ENCODE data around the gene ABHD12. TPM values are rescaled to one million over a fixed set of nuclear protein-coding genes. Genes with fewer than 3 reads are reported as not detected.
A peak's percentile ranks its signal among the peaks of the same experiment; 100 is the strongest.

The ABHD12 gene
- polyA plus RNA-seq, 6 donors from 2014 or later, result 15.7 to 23.1 (median 20.3) TPM

DNA sequence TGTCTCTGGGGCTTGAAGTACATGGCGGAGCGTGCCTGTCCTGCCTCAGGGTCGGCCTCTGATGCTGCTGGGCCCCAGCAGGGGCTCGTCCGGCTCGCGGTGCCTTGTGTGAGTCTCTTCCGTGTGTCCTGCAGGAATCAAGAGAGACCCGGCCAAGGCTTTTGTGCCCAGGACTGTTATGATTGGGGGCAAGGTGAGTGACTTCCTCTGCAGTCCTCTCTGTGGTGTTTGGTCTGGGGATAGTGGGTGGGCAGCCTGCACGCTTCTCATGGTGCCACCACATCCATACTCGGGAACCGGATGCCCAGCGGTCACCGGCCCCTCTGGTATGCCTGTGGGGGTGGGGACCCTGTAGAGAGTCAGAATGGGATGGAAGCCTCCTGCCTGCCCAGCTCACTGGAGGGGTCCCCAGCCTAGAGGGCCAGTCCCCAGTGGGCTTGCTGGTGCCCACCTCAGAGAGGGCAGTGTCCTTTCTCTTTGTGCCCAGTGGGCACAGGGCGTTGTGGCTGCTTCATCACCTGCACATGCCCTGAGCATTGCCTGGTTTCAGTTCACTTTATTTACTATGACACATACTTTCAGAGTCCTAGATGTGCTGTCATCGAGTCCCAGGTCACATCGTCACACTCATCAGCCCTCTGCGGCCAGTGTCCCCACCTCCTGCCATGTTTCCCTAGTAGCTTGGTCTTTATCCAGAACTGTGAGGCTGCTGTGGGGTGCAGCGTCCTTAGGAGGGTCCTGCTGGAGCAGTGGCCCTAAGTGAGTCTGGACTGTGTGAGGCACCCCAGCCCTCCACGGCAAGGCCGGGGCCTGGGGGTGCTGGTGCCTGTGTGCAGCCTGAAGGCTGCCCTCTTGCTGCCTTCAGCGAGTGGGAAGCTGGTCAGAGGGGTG is 102.1 kb downstream of the ABHD12 start:
- ATAC-seq (ENCODE audit: low read depth in 2 of 2), result peak; percentile 40 to 67
- Mint-ChIP-seq H3K9me3 (no peaks in the 10 kb centered on the region), H3K27ac (peak overlapping the region in 1 of 6 donors; percentile 9), H3K4me3 (peak overlapping the region in 1 of 8 donors; percentile 51), H3K4me1 (peaks cover 7 to 13% (median 9%) of the 10 kb centered on the region in 3 donors), H3K36me3 (peaks cover 24 to 27% of the 10 kb centered on the region in 2 donors), H3K27me3 (no peaks in the 10 kb centered on the region)
- DNase-seq, result no peak

DNA sequence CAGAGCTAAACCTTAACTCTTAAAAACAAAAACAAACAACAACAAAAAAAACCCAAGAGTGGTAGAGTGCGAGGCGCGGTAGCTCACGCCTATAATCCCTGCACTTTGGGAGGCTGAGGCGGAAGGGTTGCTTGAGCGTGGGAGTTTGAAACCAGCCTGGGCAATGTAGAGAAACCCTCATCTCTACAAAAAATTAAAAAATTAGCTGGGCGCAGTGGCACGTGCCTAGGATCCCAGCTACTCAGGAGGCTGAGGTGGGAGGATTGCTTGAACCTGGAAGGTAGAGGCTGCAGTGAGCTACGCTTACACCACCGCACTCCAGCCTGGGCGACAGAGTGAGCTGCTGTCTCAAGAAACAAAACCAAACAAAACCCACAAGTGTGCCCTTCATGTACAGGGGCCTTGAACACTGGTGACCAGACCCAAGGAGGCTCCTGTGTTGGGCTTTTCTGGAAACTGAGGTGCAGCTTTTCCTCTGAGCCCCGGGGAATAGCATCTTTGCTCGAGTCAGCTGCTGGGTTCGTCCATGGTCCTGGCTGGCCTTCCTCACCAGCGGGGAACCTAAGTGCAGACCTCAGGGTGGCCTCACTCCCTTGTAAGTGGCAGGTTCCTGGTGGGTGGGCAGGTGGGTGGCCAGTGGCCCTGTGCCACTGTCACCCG is 102.9 kb downstream of the ABHD12 start:
- DNase-seq (no peak), ATAC-seq (ENCODE audit: low read depth in 2 of 2) (no peak)
- Mint-ChIP-seq H3K27ac (peak overlapping the region in 1 of 6 donors; percentile 62), H3K4me1 (peaks cover 8 to 15% (median 9%) of the 10 kb centered on the region in 3 donors), H3K9me3 (no peaks in the 10 kb centered on the region), H3K27me3 (no peaks in the 10 kb centered on the region), H3K4me3 (no peak overlapping the region), H3K36me3 (peaks cover 24 to 28% of the 10 kb centered on the region in 2 donors)

DNA sequence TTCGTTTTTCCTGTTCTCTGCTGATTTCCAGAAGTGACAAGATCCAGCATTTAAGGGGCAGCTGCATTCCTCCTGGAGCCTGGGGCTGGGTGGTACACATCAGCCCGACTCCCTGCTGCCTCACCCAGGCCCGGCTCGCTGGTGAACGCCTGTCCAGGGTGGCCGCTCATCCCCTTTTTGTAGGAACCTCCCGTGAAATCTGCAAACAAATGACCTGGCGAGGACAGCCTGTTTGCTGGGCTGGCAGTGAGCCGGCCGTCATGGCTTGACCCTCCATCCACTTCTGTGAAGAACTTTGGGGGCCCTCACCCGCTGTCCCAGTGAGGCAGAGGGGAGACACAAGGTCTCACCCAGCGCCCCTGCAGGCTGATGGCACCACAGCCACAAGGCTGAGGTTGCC is 103.7 kb downstream of the ABHD12 start:
- H3K27me3 Mint-ChIP-seq, result no peaks in the 10 kb centered on the region
- H3K4me1 Mint-ChIP-seq, result peaks cover 15 to 23% (median 18%) of the 10 kb centered on the region in 3 donors
- no peak for DNase-seq
- peak overlapping the region in 2 of 6 donors; percentile 60 to 90 for H3K27ac Mint-ChIP-seq
- no peak for ATAC-seq (ENCODE audit: low read depth in 2 of 2)
- peaks cover 24 to 35% of the 10 kb centered on the region in 2 donors for H3K36me3 Mint-ChIP-seq
- no peak overlapping the region for H3K4me3 Mint-ChIP-seq
- H3K9me3 Mint-ChIP-seq, result no peaks in the 10 kb centered on the region

DNA sequence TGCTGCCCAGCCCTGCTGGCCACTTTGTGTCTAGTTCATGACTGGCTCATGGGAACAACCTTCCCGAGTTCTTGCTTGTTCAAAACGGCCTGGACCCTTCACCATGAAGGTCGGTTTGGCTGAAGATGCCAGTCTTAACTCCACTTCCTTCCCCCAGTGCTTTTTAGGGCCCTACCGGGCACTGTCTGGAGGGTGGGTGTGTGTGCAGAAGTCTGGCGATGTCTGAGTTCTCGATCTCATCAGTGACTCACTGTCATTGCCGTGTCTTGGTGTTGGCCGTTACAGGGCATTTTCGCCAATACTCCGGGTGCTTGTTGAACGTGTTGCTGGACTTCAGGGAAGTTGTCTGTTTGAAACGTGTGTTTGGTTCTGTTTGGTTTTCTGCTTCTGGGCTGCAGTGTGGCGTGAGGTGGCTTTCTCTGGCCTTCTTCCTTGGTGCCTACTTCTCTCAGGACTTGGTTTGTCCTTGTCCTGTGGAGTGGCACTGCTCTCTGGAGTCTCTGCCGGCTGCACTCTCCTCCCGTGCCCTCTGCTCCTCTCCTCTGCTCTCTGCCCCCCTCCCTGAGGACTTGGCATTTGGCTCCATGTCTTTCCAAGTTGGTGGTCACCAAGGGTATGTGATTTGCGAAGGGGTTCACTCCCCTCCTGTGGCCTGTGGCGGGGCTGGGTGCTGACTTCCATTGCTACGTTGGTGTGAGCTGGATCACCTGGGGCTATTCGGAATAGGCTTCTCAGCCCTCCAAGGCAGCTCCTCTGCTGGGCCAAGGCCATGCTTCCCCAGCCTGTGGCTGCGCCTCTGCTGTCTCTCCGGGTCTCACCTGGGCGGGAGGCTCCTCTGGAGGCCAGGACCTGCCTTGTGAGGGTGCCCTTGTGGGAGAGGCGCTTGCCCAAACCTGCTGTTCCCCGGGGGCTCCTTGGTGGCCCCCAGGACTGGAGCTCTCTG is 104.5 kb downstream of the ABHD12 start:
- no peaks in the 10 kb centered on the region for H3K27me3 Mint-ChIP-seq
- H3K36me3 Mint-ChIP-seq, result peaks cover 24 to 35% of the 10 kb centered on the region in 2 donors
- peaks cover 15 to 31% (median 24%) of the 10 kb centered on the region in 3 donors for H3K4me1 Mint-ChIP-seq
- H3K27ac Mint-ChIP-seq, result peak overlapping the region in 2 of 6 donors; percentile 10 to 91
- DNase-seq, result no peak
- H3K9me3 Mint-ChIP-seq, result no peaks in the 10 kb centered on the region
- no peak for ATAC-seq (ENCODE audit: low read depth in 2 of 2)
- H3K4me3 Mint-ChIP-seq, result peak overlapping the region in 1 of 8 donors; percentile 69

DNA sequence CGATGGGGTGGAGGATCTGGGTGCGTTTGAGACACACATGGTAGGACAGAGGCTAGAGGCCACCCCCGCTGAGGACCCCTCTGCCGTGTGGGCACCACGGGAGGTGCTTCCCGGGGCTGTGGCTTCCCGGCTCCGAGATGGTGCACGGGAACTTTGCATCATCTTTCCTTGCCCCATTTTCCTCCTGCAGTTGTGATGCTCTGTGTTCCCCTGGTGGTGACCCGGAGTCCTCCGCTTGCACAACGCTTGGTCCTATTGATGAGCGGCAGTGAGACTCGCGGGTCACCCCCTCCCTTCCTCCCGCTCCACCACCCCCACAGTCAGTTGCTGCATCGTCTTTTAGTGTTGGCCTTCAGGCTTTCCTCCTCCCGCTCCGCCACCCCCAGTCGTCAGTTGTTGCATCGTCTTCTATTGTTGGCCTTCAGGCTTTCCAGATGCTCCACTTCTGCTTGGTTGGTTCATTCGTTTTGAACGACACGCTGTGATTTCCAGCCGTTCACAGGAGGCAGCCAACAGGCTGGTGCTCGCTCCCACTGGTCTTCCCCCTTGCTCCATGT is 105.5 kb downstream of the ABHD12 start:
- peak overlapping the region in 1 of 8 donors; percentile 53 for H3K4me3 Mint-ChIP-seq
- H3K9me3 Mint-ChIP-seq, result no peaks in the 10 kb centered on the region
- peaks cover 19 to 41% (median 33%) of the 10 kb centered on the region in 3 donors for H3K4me1 Mint-ChIP-seq
- peaks cover 24 to 35% of the 10 kb centered on the region in 2 donors for H3K36me3 Mint-ChIP-seq
- H3K27me3 Mint-ChIP-seq, result no peaks in the 10 kb centered on the region
- DNase-seq (no peak), ATAC-seq (ENCODE audit: low read depth in 2 of 2) (no peak)
- H3K27ac Mint-ChIP-seq, result peak overlapping the region in 1 of 6 donors; percentile 20

DNA sequence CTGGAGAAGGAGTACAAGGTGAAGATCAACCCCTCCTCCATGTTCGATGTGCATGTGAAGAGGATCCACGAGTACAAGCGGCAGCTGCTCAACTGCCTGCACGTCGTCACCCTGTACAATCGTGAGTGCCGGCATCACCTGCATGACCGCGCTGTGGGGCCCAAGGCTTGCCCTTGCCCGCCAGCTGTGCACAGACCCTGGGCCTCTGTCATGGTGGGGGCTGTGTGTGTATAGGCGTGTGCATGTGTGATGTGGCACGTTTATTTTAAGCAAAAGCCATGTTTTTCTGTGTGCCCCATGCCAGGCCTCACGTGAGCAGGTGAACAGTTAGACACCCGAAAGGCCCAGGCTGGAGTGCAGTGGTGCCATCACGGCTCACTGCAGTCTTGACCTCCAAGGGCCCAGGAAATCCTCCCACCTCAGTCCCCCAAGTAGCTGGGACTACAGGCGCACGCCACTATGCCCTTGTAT is 106.5 kb downstream of the ABHD12 start:
- peaks cover 24 to 35% of the 10 kb centered on the region in 2 donors for H3K36me3 Mint-ChIP-seq
- H3K4me1 Mint-ChIP-seq, result peaks cover 25 to 49% (median 41%) of the 10 kb centered on the region in 3 donors
- H3K9me3 Mint-ChIP-seq, result no peaks in the 10 kb centered on the region
- no peaks in the 10 kb centered on the region for H3K27me3 Mint-ChIP-seq
- ATAC-seq (ENCODE audit: low read depth in 2 of 2) (no peak), DNase-seq (no peak)
- H3K4me3 Mint-ChIP-seq, result peak overlapping the region in 1 of 8 donors; percentile 30
- H3K27ac Mint-ChIP-seq, result peak overlapping the region in 2 of 6 donors; percentile 42 to 44

DNA sequence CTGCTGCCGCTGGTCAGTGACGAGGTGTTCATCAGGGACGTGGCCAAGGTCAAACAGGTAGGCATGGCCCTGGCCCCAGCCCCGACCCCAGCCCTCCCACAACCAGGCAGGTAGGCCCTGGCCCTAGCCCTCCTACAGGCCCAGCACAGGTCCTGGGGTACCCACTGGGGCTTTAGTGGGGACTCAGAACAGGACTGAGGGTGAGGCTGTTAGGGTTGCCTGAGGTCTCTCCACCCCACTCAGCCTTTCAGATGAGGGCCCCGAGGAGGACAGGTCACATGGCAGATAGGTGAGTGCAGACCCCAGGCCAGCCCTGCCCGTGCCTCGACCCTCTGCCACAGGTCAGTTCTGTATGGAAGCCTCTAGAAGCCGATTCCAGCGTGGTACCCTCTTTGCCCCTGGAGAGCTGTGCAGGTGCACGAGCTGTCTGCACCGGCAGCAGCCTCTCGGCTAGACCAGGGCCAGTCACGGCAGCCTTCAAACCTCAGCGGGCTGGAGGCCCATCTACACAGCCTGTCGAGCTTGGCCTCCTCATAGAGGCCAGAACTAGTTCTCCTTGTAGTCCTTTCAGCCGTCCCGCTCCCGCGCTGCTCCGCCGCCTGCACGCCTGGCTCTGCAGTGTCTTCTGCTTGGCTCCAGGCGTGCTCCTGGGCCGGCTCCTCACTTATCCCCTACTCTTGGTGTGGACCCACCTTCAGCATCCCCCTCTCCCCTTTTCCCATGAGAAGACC is 107.2 kb downstream of the ABHD12 start:
- DNase-seq (no peak), ATAC-seq (ENCODE audit: low read depth in 2 of 2) (no peak)
- Mint-ChIP-seq H3K9me3 (no peaks in the 10 kb centered on the region), H3K4me1 (peaks cover 22 to 42% (median 39%) of the 10 kb centered on the region in 3 donors), H3K27me3 (no peaks in the 10 kb centered on the region), H3K4me3 (peak overlapping the region in 1 of 8 donors; percentile 45), H3K27ac (peak overlapping the region in 1 of 6 donors; percentile 42), H3K36me3 (peaks cover 24 to 35% of the 10 kb centered on the region in 2 donors)

DNA sequence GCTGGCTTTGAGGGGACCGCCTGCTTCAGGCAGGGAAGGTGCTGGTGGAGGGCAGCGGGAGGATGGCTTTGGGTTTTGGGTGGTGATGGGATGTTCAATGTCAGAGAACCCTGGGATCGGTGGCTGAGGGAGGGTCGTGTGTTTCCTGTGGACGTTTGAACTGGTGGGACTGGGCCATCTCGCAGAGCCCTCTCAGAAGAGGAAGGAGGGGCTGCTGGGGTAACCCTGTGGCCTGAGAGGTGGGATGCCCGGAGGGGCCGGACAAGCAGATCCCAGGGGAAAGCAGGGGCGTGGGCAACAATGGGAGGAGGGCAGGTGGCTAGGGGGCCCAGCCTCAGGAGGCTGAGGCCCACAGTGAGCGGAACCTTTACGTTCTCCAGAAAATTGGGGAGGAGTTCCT is 107.8 kb downstream of the ABHD12 start:
- Mint-ChIP-seq H3K9me3 (no peaks in the 10 kb centered on the region), H3K4me3 (peak overlapping the region in 2 of 8 donors; percentile 58 to 81), H3K4me1 (peaks cover 22 to 38% (median 34%) of the 10 kb centered on the region in 3 donors), H3K36me3 (peaks cover 24 to 35% of the 10 kb centered on the region in 2 donors), H3K27me3 (no peaks in the 10 kb centered on the region), H3K27ac (peak overlapping the region in 1 of 6 donors; percentile 98)
- no peak for DNase-seq
- ATAC-seq (ENCODE audit: low read depth in 2 of 2), result no peak

DNA sequence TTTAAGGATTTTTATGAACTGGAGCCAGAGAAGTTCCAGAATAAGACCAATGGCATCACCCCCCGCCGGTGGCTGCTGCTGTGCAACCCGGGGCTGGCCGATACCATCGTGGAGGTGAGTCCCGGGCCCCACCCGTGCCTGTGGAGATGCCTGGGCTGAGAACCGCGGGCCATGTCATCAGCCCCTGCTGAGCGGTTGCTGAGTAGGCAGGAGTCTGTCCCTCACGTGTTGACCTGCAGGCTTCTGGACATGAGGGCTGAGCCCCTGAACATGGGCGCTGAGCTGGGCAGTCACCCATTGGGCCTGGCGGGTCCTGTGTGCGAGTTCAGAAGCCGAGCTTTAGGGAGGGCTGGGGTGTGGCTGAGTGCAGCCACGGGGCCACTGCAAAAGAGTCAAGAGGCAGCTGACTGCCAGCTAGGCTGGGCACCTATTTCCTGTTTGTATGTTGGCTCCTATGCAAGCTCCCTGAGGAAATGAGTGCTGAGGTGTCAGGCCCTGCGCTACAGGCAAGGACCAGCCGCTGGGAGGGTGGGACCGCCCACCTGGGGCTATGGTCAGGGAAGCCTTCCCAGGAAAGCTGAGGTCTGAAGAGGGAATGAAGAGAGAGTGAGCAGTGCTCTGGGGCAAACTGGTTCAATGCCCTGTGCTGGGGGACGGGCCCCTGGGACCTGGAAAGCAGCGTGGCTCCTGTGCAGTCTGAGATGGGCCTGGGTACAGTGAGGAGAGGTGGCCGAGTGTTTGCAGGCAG is 108.4 kb downstream of the ABHD12 start:
- H3K36me3 Mint-ChIP-seq, result peaks cover 23 to 35% of the 10 kb centered on the region in 2 donors
- peak overlapping the region in 3 of 6 donors; percentile 42 to 98 (median 56) for H3K27ac Mint-ChIP-seq
- H3K9me3 Mint-ChIP-seq, result no peaks in the 10 kb centered on the region
- peak overlapping the region in 5 of 8 donors; percentile 8 to 81 (median 28) for H3K4me3 Mint-ChIP-seq
- no peaks in the 10 kb centered on the region for H3K27me3 Mint-ChIP-seq
- DNase-seq (no peak), ATAC-seq (ENCODE audit: low read depth in 2 of 2) (no peak)
- H3K4me1 Mint-ChIP-seq, result peaks cover 22 to 38% (median 34%) of the 10 kb centered on the region in 3 donors

DNA sequence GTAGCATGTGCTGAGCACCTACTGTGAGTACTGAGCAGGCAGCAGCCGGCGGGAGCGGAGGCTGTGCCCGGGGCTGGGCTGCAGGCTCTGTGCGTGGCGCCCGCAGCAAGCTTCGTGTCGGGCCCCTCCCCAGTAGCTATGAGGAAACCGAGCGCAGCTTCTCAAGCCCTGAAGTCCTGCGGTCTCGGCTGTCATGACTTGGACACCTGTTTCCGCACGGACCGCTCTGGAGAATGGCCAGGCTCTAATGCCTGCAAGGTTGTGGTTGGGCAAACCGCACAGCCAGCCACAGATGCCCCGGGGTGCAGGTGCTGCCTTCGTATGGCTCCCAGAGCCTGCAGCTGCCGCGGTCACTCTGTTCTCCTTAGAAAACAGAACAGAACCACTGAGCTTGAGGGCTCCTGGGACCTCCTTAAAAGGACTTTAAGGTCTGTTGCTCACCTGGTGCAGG is 109.1 kb downstream of the ABHD12 start:
- Mint-ChIP-seq H3K36me3 (peaks cover 18 to 29% of the 10 kb centered on the region in 2 donors), H3K4me1 (peaks cover 22 to 38% (median 34%) of the 10 kb centered on the region in 3 donors), H3K4me3 (peak overlapping the region in 5 of 8 donors; percentile 8 to 81 (median 28)), H3K27ac (peak overlapping the region in 3 of 6 donors; percentile 21 to 56 (median 42)), H3K9me3 (no peaks in the 10 kb centered on the region), H3K27me3 (no peaks in the 10 kb centered on the region)
- ATAC-seq (ENCODE audit: low read depth in 2 of 2) (peak; percentile 69 to 75), DNase-seq (peak; percentile 60)

Data from naive B cell (primary cell).